HepG2 (cell line): ENCODE measurements around the gene MEIOB. TPM values are rescaled to one million over a fixed set of nuclear protein-coding genes. Genes with fewer than 3 reads are reported as not detected.

Experiments used
- CBX5 ChIP-seq: sonication (generic); formaldehyde crosslinking; IDR thresholded peaks from 2 replicates; pipeline ENCODE4 v1.4.0; 2020; ENCODE audit warnings: missing genetic modification reagents, borderline replicate concordance
- CREB1 ChIP-seq, 2 experiments: fragments of 450-650 bp in 1 of 2; IDR thresholded peaks; 2 replicates each; pipeline ENCODE4 v1.6.1; 2016 to 2017; ENCODE audit warnings: control low read depth in 1 of 2, mild to moderate bottlenecking in 1 of 2, missing compliant biosample characterization in 1 of 2, missing genetic modification characterization in 1 of 2
- FIP1L1 ChIP-seq: fragments of 200-400 bp; formaldehyde crosslinking; IDR thresholded peaks from 2 replicates; pipeline ENCODE4 v1.6.1; 2018; ENCODE audit warnings: low read depth, mild to moderate bottlenecking, low read length, moderate library complexity, borderline replicate concordance; ENCODE audit not compliant: insufficient read depth
- HOXA7 ChIP-seq: sonication (generic); formaldehyde crosslinking; IDR thresholded peaks from 2 replicates; pipeline ENCODE4 v1.8.1; 2022; ENCODE audit warnings: mild to moderate bottlenecking, missing genetic modification reagents, moderate library complexity
- HOXA9 ChIP-seq: sonication (generic); formaldehyde crosslinking; IDR thresholded peaks from 2 replicates; pipeline ENCODE4 v1.8.1; 2022; ENCODE audit warnings: missing genetic modification reagents, mild to moderate bottlenecking, moderate library complexity, borderline replicate concordance
- KDM5A ChIP-seq: fragments of 200-600 bp; sonication (generic); IDR thresholded peaks from 2 replicates; pipeline ENCODE4 v1.7.0; 2018; ENCODE audit warnings: antibody characterized with exemption, mild to moderate bottlenecking, low read length, borderline replicate concordance
- NFE2L2 ChIP-seq: fragments of 150-350 bp; IDR thresholded peaks from 2 replicates; pipeline ENCODE4 v1.6.1; 2014; ENCODE audit warnings: low read length
- PHF21A ChIP-seq: sonication (generic); formaldehyde crosslinking; IDR thresholded peaks from 2 replicates; pipeline ENCODE4 v1.5.0; 2020; ENCODE audit warnings: mild to moderate bottlenecking, missing genetic modification reagents
- TAF1 ChIP-seq: sonication (generic); formaldehyde crosslinking; IDR thresholded peaks from 2 replicates; pipeline ENCODE4 v1.4.0; 2020; ENCODE audit warnings: missing genetic modification reagents
- TRIM24 ChIP-seq: sonication (generic); formaldehyde crosslinking; IDR thresholded peaks from 2 replicates; pipeline ENCODE4 v1.8.0; 2022; ENCODE audit warnings: mild to moderate bottlenecking, missing genetic modification reagents
- XRCC5 ChIP-seq: fragments of 200-400 bp; formaldehyde crosslinking; optimal IDR thresholded peaks from 2 replicates; pipeline ENCODE3; 2017; ENCODE audit warnings: mild to moderate bottlenecking, low read length
- ZBTB8A ChIP-seq: sonication (generic); formaldehyde crosslinking; IDR thresholded peaks from 2 replicates; pipeline ENCODE4 v1.4.0; 2020; ENCODE audit warnings: mild to moderate bottlenecking, low read depth, missing genetic modification reagents, borderline replicate concordance
- ZEB1 ChIP-seq: IDR thresholded peaks from 2 replicates; pipeline ENCODE4 v1.6.1; 2012; ENCODE audit warnings: mild to moderate bottlenecking, low read depth, inconsistent platforms; ENCODE audit not compliant: insufficient replicate concordance
- ZFY ChIP-seq: sonication (generic); formaldehyde crosslinking; IDR thresholded peaks from 2 replicates; pipeline ENCODE4 v1.4.0; 2020; ENCODE audit warnings: missing genetic modification reagents
- ZNF20 ChIP-seq: sonication (generic); formaldehyde crosslinking; IDR thresholded peaks from 2 replicates; pipeline ENCODE4 v1.4.0; 2020; ENCODE audit warnings: mild to moderate bottlenecking, moderate library complexity, missing genetic modification reagents
- ZNF205 ChIP-seq: IDR thresholded peaks from 2 replicates; pipeline ENCODE4 v1.6.1; 2018; ENCODE audit warnings: missing biosample characterization, missing genetic modification reagents
- ZNF296 ChIP-seq: sonication (generic); formaldehyde crosslinking; conservative IDR thresholded peaks from 2 replicates; pipeline ENCODE4 v1.5.0; 2020; ENCODE audit warnings: mild to moderate bottlenecking, missing genetic modification reagents
- ZNF3 ChIP-seq: IDR thresholded peaks from 2 replicates; pipeline ENCODE4 v1.7.0; 2017; ENCODE audit warnings: inconsistent platforms
- ZNF556 ChIP-seq: sonication (generic); formaldehyde crosslinking; IDR thresholded peaks from 2 replicates; pipeline ENCODE4 v1.4.0; 2020; ENCODE audit warnings: mild to moderate bottlenecking, missing genetic modification reagents, borderline replicate concordance
- ZNF782 ChIP-seq: sonication (generic); formaldehyde crosslinking; IDR thresholded peaks from 2 replicates; pipeline ENCODE4 v1.4.0; 2020; ENCODE audit warnings: missing genetic modification reagents, mild to moderate bottlenecking, borderline replicate concordance
- ZSCAN29 ChIP-seq: sonication (generic); formaldehyde crosslinking; conservative IDR thresholded peaks from 2 replicates; pipeline ENCODE4 v1.4.0; 2020; ENCODE audit warnings: mild to moderate bottlenecking, missing genetic modification reagents
- polyA plus RNA-seq, 8 experiments: library from polyadenylated mRNA; depleted of rRNA in 3 of 8; stranded (reverse) in 7 of 8; unstranded in 1 of 8; fragments of >200 nt; fragmentation: Illumina TruSeq in 4 of 8; extraction: Trizol in 4 of 8; gene quantifications; 2 replicates each; pipeline versions ENCODE4 v1.2.1 to v1.2.3, GENCODE V29; 2011 to 2016; ENCODE audit warnings: low read depth in 4 of 8, missing spikeins in 1 of 8, mixed read lengths in 1 of 8; ENCODE audit not compliant: insufficient read depth in 1 of 8
- total RNA-seq, 5 experiments: library from RNA; depleted of rRNA; stranded (reverse); fragments of >200 nt; fragmentation: Illumina TruSeq; extraction: Trizol; gene quantifications; 2 replicates each; pipeline ENCODE4 v1.2.3, GENCODE V29; 2016; ENCODE audit warnings: low read depth in 1 of 5
- TF ChIP-seq, protein P1 (sequence below): sonication (generic); formaldehyde crosslinking; IDR thresholded peaks from 2 replicates; pipeline ENCODE4 v1.4.0; 2020; ENCODE audit warnings: missing genetic modification reagents
- TF ChIP-seq, protein P2 (sequence below): sonication (generic); formaldehyde crosslinking; IDR thresholded peaks from 2 replicates; pipeline ENCODE4 v1.5.0; 2020; ENCODE audit warnings: mild to moderate bottlenecking, missing genetic modification reagents
- TF ChIP-seq, protein P3 (sequence below): sonication (generic); formaldehyde crosslinking; IDR thresholded peaks from 2 replicates; pipeline ENCODE4 v1.8.1; 2023; ENCODE audit warnings: missing genetic modification reagents, inconsistent platforms, borderline replicate concordance
- TF ChIP-seq, protein P4 (sequence below): sonication (generic); formaldehyde crosslinking; IDR thresholded peaks from 2 replicates; pipeline ENCODE4 v1.4.0; 2020; ENCODE audit warnings: missing genetic modification reagents, low read depth, mild to moderate bottlenecking, borderline replicate concordance

MEIOB gene
- total and polyA plus RNA-seq, 2 of the 13 experiments (the other 11 are each of a cell fraction or from before 2014, with no cell fraction given) = 0.17 TPM; not detected in 1

DNA sequence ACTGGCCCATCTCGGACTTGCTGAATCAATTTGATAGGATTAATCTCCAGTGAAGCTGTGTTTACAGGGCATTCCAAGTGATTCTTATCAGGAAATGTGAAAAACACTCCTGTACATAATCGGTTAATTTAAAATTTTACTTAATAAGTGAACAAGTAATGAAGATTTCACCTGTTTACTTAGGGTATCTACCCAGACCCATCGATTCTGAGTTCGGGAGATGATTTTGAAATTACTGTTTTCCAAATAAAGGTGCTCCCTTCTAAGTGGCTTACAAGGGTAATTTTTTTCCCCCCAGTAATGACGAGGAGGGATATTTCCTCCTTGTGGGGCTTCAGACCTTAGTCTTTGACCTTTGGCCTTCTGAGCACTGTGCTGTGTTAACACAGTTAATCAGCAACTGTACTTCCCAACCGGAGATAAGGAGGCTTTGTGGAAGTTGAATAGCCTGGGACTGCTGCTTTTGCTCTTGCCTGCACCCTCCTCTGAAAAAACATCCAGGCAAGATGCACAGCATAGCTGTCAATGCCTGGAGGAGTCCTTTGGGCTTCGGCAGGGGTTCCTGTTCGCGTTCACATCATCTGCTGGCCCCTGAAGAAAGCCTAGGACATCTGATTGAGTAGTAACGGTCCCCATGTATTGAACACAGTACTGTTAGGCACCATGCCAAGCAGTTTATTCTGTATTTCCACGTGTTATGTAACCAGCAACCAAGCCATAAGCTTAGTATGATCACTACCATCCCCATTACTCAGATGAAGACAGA is 43.1 kb downstream of the MEIOB start (continued):
- TF ChIP-seq, protein P1, sequence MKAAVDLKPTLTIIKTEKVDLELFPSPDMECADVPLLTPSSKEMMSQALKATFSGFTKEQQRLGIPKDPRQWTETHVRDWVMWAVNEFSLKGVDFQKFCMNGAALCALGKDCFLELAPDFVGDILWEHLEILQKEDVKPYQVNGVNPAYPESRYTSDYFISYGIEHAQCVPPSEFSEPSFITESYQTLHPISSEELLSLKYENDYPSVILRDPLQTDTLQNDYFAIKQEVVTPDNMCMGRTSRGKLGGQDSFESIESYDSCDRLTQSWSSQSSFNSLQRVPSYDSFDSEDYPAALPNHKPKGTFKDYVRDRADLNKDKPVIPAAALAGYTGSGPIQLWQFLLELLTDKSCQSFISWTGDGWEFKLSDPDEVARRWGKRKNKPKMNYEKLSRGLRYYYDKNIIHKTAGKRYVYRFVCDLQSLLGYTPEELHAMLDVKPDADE (CRISPR knock-in tag) = no peak
- TF ChIP-seq ZBTB8A (CRISPR knock-in tag) = no peak
- TF ChIP-seq ZNF556 (CRISPR knock-in tag) = peak; percentile 37; the same call in 1 of the 2 replicates
- TF ChIP-seq TAF1 (CRISPR knock-in tag) = peak; percentile 39; the same call in 1 of the 2 replicates
- no peak for TF ChIP-seq HOXA9 (CRISPR knock-in tag)
- TF ChIP-seq, protein P2, sequence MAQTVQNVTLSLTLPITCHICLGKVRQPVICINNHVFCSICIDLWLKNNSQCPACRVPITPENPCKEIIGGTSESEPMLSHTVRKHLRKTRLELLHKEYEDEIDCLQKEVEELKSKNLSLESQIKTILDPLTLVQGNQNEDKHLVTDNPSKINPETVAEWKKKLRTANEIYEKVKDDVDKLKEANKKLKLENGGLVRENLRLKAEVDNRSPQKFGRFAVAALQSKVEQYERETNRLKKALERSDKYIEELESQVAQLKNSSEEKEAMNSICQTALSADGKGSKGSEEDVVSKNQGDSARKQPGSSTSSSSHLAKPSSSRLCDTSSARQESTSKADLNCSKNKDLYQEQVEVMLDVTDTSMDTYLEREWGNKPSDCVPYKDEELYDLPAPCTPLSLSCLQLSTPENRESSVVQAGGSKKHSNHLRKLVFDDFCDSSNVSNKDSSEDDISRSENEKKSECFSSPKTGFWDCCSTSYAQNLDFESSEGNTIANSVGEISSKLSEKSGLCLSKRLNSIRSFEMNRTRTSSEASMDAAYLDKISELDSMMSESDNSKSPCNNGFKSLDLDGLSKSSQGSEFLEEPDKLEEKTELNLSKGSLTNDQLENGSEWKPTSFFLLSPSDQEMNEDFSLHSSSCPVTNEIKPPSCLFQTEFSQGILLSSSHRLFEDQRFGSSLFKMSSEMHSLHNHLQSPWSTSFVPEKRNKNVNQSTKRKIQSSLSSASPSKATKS = no peak
- TF ChIP-seq ZNF20 (CRISPR knock-in tag) = no peak
- no peak for TF ChIP-seq TRIM24 (CRISPR knock-in tag)
- no peak for TF ChIP-seq ZSCAN29 (CRISPR knock-in tag)
- no peak for TF ChIP-seq ZNF296 (CRISPR knock-in tag)
- peak; percentile 25 for TF ChIP-seq ZFY (CRISPR knock-in tag)
- no peak for TF ChIP-seq ZEB1
- TF ChIP-seq XRCC5 = peak; percentile 43
- no peak for TF ChIP-seq NFE2L2
- TF ChIP-seq HOXA7 (CRISPR knock-in tag) = no peak
- TF ChIP-seq KDM5A = peak; percentile 53; the same call in 1 of the 2 replicates
- peak; percentile 51; the same call in 1 of the 2 replicates for TF ChIP-seq ZNF205 (CRISPR knock-in tag)
- no peak for TF ChIP-seq CREB1 (IDR thresholded peaks at IDR 0.05)
- peak; percentile 55 for TF ChIP-seq CREB1 (CRISPR knock-in tag; IDR thresholded peaks at IDR 0.05)
- TF ChIP-seq, protein P3, sequence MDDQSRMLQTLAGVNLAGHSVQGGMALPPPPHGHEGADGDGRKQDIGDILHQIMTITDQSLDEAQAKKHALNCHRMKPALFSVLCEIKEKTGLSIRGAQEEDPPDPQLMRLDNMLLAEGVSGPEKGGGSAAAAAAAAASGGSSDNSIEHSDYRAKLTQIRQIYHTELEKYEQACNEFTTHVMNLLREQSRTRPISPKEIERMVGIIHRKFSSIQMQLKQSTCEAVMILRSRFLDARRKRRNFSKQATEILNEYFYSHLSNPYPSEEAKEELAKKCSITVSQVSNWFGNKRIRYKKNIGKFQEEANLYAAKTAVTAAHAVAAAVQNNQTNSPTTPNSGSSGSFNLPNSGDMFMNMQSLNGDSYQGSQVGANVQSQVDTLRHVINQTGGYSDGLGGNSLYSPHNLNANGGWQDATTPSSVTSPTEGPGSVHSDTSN = no peak
- TF ChIP-seq FIP1L1 = no peak
- TF ChIP-seq, protein P4, sequence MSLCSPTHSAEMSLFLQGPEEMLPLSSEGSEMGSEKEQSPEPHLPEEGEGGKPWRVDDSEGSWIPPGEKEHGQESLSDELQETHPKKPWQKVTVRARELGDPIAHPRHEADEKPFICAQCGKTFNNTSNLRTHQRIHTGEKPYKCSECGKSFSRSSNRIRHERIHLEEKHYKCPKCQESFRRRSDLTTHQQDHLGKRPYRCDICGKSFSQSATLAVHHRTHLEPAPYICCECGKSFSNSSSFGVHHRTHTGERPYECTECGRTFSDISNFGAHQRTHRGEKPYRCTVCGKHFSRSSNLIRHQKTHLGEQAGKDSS = peak; percentile 87
- 0 out of 2 replicates have a peak, but pooled peaks have one; percentile 23 for TF ChIP-seq ZNF3 (CRISPR knock-in tag)
- TF ChIP-seq CBX5 (CRISPR knock-in tag) = peak; percentile 23; the same call in 1 of the 2 replicates
- no peak for TF ChIP-seq ZNF782 (CRISPR knock-in tag)
- TF ChIP-seq PHF21A (CRISPR knock-in tag) = peak; percentile 91
